IPS-18a (cell line): ENCODE results near the gene FRG2B.
"Not testable (repeated sequence)": the region's sequence is repeated elsewhere in the genome, so short reads cannot be mapped to it uniquely, and the experiment has no call there.

Experiments used
- H3K27ac ChIP-seq: one replicate; pipeline ENCODE4 v1.5.1; 2013; ENCODE audit warnings: low read length
- H3K27me3 ChIP-seq: one replicate; pipeline ENCODE4 v1.6.1; 2013; ENCODE audit warnings: mild to moderate bottlenecking, low read length; ENCODE audit not compliant: control insufficient read depth, insufficient read depth
- H3K36me3 ChIP-seq: one replicate; pipeline ENCODE4 v1.6.1; 2013; ENCODE audit warnings: low read depth, low read length; ENCODE audit not compliant: control insufficient read depth
- H3K4me1 ChIP-seq: one replicate; pipeline ENCODE4 v1.6.1; 2013; ENCODE audit warnings: low read depth, low read length; ENCODE audit not compliant: control insufficient read depth
- H3K4me3 ChIP-seq: one replicate; pipeline ENCODE4 v1.5.1; 2013; ENCODE audit warnings: low read length
- H3K9ac ChIP-seq: one replicate; pipeline ENCODE4 v1.6.1; 2013; ENCODE audit warnings: mild to moderate bottlenecking, low read length, moderate library complexity
- H3K9me3 ChIP-seq: one replicate; pipeline ENCODE4 v1.6.1; 2013; ENCODE audit warnings: low read depth, low read length; ENCODE audit not compliant: control insufficient read depth

The FRG2B gene

DNA sequence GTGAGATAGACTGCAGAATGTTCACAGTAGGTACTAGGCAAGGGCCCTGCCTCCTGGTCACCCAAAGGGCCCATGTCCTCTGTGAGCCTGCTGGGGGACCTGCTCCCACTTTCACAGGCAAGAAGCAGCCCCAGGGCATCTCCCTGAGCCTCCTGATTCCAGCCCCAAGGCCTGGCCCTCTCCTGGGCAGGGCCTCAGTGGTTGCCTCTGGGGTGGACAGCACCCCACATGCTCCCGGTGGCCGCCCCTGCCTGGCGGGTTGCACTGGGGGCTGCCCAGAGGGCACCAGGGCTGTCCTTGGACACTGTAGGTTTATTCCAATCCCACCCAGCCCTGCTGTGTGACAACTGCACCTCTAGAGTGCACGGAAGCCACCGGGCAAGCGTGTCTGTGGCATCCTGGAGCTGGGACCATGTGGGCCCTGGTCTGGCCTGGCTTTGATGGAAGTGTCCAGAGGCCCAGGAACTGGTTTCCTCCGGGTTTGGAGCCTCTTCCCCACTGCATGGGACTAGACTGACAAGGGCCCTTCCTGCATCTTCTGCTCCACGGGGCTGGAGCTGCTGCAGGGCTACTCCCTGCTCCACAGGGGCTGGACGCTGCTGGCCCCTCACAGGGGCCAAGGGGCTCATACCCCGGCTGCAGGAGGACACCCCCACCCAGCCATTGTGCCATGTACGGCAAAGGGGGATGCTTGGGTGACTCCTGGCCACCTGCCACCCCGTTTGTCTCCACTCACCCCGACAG lies 36.2 kb downstream of the FRG2B start:
- H3K27ac ChIP-seq = no peak overlapping the region
- no peak overlapping the region for H3K9ac ChIP-seq
- H3K9me3 ChIP-seq = peaks cover 42% of the 10 kb centered on the region
- no peaks in the 10 kb centered on the region for H3K4me1 ChIP-seq
- no peaks in the 10 kb centered on the region for H3K36me3 ChIP-seq
- H3K27me3 ChIP-seq = no peaks in the 10 kb centered on the region
- H3K4me3 ChIP-seq = no peak overlapping the region

- not testable (repeated sequence) for H3K27ac ChIP-seq, H3K4me1 ChIP-seq, H3K27me3 ChIP-seq, H3K9ac ChIP-seq, H3K4me3 ChIP-seq, H3K36me3 ChIP-seq
- peaks cover 20% of the 10 kb centered on the region for H3K9me3 ChIP-seq
Measured at GRCh38 chr10:133577037-133577436, 49.6 kb downstream of the FRG2B start.
